SKM-1 (cell line): ENCODE data around the gene HSCB.
"Not testable (repeated sequence)": the region's sequence is repeated elsewhere in the genome, so short reads cannot be mapped to it uniquely, and the experiment has no call there.

ENCODE experiments used
- DNase-seq: peaks from one replicate; lab custom pipeline; 2025; ENCODE audit not compliant: unreplicated experiment; lab: John Stamatoyannopoulos, UW

Gene HSCB

GRCh38 chr22:28791124-28791523 lies 49.3 kb downstream of the HSCB start:
- DNase-seq: no peak

- no peak for DNase-seq
These were observed 50.1 kb downstream of the HSCB start for GRCh38 chr22:28791841-28792490.

- DNase-seq: no peak
These were observed 50.9 kb downstream of the HSCB start for GRCh38 chr22:28792491-28793383.

- no peak for DNase-seq
These were observed 52.2 kb downstream of the HSCB start for GRCh38 chr22:28793976-28794584.

GRCh38 chr22:28795071-28795693 lies 53.3 kb downstream of the HSCB start:
- DNase-seq: no peak

GRCh38 chr22:28795932-28796856 lies 54.4 kb downstream of the HSCB start:
- no peak for DNase-seq

- DNase-seq: peak; percentile 73
These were observed 57.2 kb downstream of the HSCB start for GRCh38 chr22:28798810-28799605.

GRCh38 chr22:28799606-28800307 lies 57.9 kb downstream of the HSCB start:
- DNase-seq: no peak

- peak; percentile 68 for DNase-seq
These were observed 58.6 kb downstream of the HSCB start, which contains the start of gene XBP1 for GRCh38 chr22:28800308-28801041. XBP1 (minus strand) TSS chr22:28800569.

GRCh38 chr22:28801845-28802594 lies 60.2 kb downstream of the HSCB start:
- DNase-seq: no peak

- DNase-seq: no peak
These were observed 60.8 kb downstream of the HSCB start for GRCh38 chr22:28802595-28803123.

- DNase-seq: not testable (repeated sequence)
These were observed 63.6 kb downstream of the HSCB start for GRCh38 chr22:28805426-28805825.
